Panc1 (cell line): Measurements from ENCODE around the gene DUSP9.

Experiments
- TCF7L2 ChIP-seq: IDR thresholded peaks from 2 replicates; pipeline ENCODE4 v1.6.1; 2011; ENCODE audit warnings: mild to moderate bottlenecking, low read depth, low read length, inconsistent platforms
- TF ChIP-seq, protein P1 (sequence below): fragments of 450-650 bp; IDR thresholded peaks from 2 replicates; pipeline ENCODE4 v1.5.1; 2017; ENCODE audit warnings: mild to moderate bottlenecking

DNA sequence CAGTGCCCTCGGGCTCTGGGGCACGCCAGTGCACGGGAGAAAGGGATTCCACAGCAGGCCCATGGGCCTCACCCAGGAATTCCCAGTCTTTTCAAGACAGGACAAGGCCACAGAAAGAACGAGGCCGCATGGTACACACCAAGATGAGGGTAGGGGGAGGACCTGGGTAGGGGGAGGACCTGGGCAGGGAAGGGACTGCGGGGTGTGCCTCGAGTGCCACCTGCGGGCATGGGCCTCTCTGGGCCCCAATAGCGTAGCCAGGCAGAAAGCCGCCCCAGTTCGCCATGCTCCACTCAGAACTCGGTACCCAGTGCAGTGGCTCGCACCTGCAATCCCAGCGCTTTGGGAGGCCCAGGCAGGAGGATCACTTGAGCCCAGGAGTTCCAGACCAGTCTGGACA lies 14.0 kb upstream of the DUSP9 start:
- TF ChIP-seq, protein P1, sequence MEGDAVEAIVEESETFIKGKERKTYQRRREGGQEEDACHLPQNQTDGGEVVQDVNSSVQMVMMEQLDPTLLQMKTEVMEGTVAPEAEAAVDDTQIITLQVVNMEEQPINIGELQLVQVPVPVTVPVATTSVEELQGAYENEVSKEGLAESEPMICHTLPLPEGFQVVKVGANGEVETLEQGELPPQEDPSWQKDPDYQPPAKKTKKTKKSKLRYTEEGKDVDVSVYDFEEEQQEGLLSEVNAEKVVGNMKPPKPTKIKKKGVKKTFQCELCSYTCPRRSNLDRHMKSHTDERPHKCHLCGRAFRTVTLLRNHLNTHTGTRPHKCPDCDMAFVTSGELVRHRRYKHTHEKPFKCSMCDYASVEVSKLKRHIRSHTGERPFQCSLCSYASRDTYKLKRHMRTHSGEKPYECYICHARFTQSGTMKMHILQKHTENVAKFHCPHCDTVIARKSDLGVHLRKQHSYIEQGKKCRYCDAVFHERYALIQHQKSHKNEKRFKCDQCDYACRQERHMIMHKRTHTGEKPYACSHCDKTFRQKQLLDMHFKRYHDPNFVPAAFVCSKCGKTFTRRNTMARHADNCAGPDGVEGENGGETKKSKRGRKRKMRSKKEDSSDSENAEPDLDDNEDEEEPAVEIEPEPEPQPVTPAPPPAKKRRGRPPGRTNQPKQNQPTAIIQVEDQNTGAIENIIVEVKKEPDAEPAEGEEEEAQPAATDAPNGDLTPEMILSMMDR, result no peak
- no peak for TF ChIP-seq TCF7L2
